ENCODE results near the gene ADAM15. TPM values are rescaled to one million over a fixed set of nuclear protein-coding genes. Genes with fewer than 3 reads are reported as not detected.

Gene ADAM15
- total and polyA plus RNA-seq, 2 of the 8 experiments (the other 6 are each of a cell fraction or from before 2014, with no cell fraction given) = 32.9 to 37.6 TPM

DNA sequence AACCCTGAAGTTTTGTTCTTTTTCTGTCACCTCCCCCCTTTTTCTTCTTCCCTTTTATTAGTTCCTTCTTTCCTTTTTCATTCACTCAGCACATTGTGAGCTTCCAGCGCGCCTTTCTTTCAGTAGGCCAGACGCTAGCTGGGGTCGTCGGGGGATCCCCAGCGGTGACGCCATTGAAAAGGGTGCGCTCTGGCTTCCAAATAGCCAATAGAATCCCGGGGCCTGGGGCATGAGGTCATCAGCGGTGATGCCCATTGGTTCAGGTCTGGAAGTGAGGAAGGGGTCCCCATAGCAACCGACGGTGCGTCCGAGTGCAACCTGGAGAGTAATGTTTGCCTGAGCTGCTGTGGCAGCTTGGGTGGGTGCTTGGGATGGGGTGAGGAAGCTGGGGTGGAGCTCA, 20.6 kb downstream of the ADAM15 start:
- H4K5ac ChIP-seq (ENCODE audit: insufficient read length, low read depth, low read length) = no peak overlapping the region
- H4K20me1 ChIP-seq (replicated peaks in 1 of 2; ENCODE audit: control insufficient read depth in 1 of 2, insufficient read depth in 2 of 2, low read length in 2 of 2) = peaks cover 9 to 13% of the 10 kb centered on the region in 2 experiments
- no peak overlapping the region for H2BK15ac ChIP-seq (ENCODE audit: low read length)
- H3K27ac ChIP-seq (ENCODE audit: low read depth, low read length) = no peak overlapping the region
- no peak overlapping the region for H2BK120ac ChIP-seq (replicated peaks; ENCODE audit: low read depth, low read length)
- H3K36me3 ChIP-seq (ENCODE audit: control insufficient read depth in 2 of 4, insufficient read depth in 4 of 4, low read length in 3 of 4) = peaks cover 0 to 12% (median 3%) of the 10 kb centered on the region in 4 experiments; a peak in 4 of 8 replicates
- no peaks in the 10 kb centered on the region for H3K79me1 ChIP-seq (ENCODE audit: low read depth, low read length)
- H3K23ac ChIP-seq (ENCODE audit: insufficient read length) = no peak overlapping the region
- H3K14ac ChIP-seq (ENCODE audit: insufficient read length) = no peak overlapping the region
- H2BK20ac ChIP-seq (ENCODE audit: low read length) = no peak overlapping the region
- DNase-seq (ENCODE audit: low read depth in 1 of 2, low spot score in 2 of 2) (peak in 1 of 2 experiments; percentile 91), FAIRE-seq (peak; percentile 24)
- H3K4me2 ChIP-seq (ENCODE audit: insufficient read depth in 1 of 2, low read depth in 2 of 2, low read length in 2 of 2) = peak overlapping the region; percentile 97 to 99
- no peak overlapping the region for H3K56ac ChIP-seq (replicated peaks; ENCODE audit: insufficient read length, low read depth, low read length)
- peaks cover 11% of the 10 kb centered on the region for H3K23me2 ChIP-seq (ENCODE audit: low read depth, low read length)
- 6% methylated on average over 14 of the region's 14 CpGs; no CpG with 5 or more reads in 1 of the 2 experiments for WGBS, 2 experiments (ENCODE audit: extremely low coverage in 1 of 2, insufficient coverage in 1 of 2, insufficient read length in 1 of 2, insufficient replicate concordance in 2 of 2, low coverage in 1 of 2, low lambda C conversion rate in 2 of 2, missing lambda C conversion rate in 1 of 2)
- ChIA-PET CTCF (ENCODE audit: partially characterized antibody) (interaction anchor here (0.7 to 33.9 kb wide), 7 partner anchors 8 to 96 kb away, joined by 3 to 907 read pairs (median 9); partner anchors contain the start of genes ADAM15, EFNA1, EFNA3 and EFNA4), POLR2A (ENCODE audit: partially characterized antibody) (interaction anchor here (1.0 to 3.2 kb wide), 6 partner anchors 8 to 123 kb away, joined by 3 to 21 read pairs (median 7); partner anchors contain the start of gene EFNA4)
- no peak overlapping the region for H2BK5ac ChIP-seq (ENCODE audit: low read depth, low read length)
- H4K91ac ChIP-seq (replicated peaks; ENCODE audit: insufficient read length, low read length) = no peak overlapping the region
- H3K27me3 ChIP-seq (replicated peaks in 1 of 4; ENCODE audit: control insufficient read depth in 3 of 4, extremely low read depth in 1 of 4, insufficient read depth in 3 of 4, low read length in 3 of 4) = peaks cover 0 to 7% (median 1%) of the 10 kb centered on the region in 4 experiments; a peak in 3 of 7 replicates
- no peak overlapping the region for H3K18ac ChIP-seq (ENCODE audit: extremely low read depth, low read length)
- no peak overlapping the region for H2AFZ ChIP-seq (ENCODE audit: low read length)
- H3K4me3 ChIP-seq (ENCODE audit: extremely low read depth in 1 of 4, insufficient read depth in 2 of 4, low read depth in 3 of 4, low read length in 4 of 4) = peak overlapping the region in 2 of 4 experiments; percentile 60 to 64; a peak in 4 of 8 replicates
- H3K9ac ChIP-seq (replicated peaks in 1 of 4; ENCODE audit: extremely low read depth in 1 of 4, low read depth in 3 of 4, low read length in 3 of 4) = 0 out of 7 replicates have a peak overlapping the region, but pooled peaks of 1 of the 4 experiments have one; percentile 33
- no peaks in the 10 kb centered on the region for H3K79me2 ChIP-seq (ENCODE audit: control insufficient read depth in 1 of 2, insufficient read depth in 2 of 2, low read length in 2 of 2)
- peaks cover 4 to 30% (median 21%) of the 10 kb centered on the region in 4 experiments for H3K4me1 ChIP-seq (replicated peaks in 1 of 4; ENCODE audit: control insufficient read depth in 3 of 4, insufficient read depth in 4 of 4, low read length in 3 of 4)
- no peak overlapping the region for H3K4ac ChIP-seq (replicated peaks; ENCODE audit: insufficient read length, low read depth, low read length)
- no peaks in the 10 kb centered on the region for H3K9me3 ChIP-seq (ENCODE audit: insufficient read depth in 2 of 2, low read depth in 1 of 2, low read length in 1 of 2)
- no peak overlapping the region for H2AK5ac ChIP-seq (ENCODE audit: low read depth, low read length)
- H2BK12ac ChIP-seq (ENCODE audit: low read depth, low read length) = no peak overlapping the region
- H4K8ac ChIP-seq (ENCODE audit: extremely low read depth, insufficient read depth, low read length) = no peak overlapping the region
- TF ChIP-seq SIN3A (conservative IDR thresholded peaks at IDR 0.05 in 1 of 2, IDR thresholded peaks at IDR 0.05 in 1 of 2; ENCODE audit: low read depth in 1 of 2, low read length in 2 of 2) = peak in 1 of 2 experiments; percentile 78; a peak in 2 of 4 replicates
- peak; percentile 71 for TF ChIP-seq SP1 (IDR thresholded peaks at IDR 0.05; ENCODE audit: low read depth, low read length)
- TF ChIP-seq JUND (IDR thresholded peaks at IDR 0.05; ENCODE audit: low read length) = peak; percentile 93
- TF ChIP-seq RAD21 (IDR thresholded peaks at IDR 0.05 in 1 of 2, conservative IDR thresholded peaks at IDR 0.05 in 1 of 2; ENCODE audit: low read depth in 2 of 2, low read length in 2 of 2) = no peak
- peak; percentile 40; the same call in 1 of the 2 replicates for TF ChIP-seq YY1 (IDR thresholded peaks at IDR 0.05; ENCODE audit: low read depth, low read length)
- no peak for TF ChIP-seq POU5F1 (IDR thresholded peaks at IDR 0.05; ENCODE audit: low read depth, low read length)
- no peak for TF ChIP-seq NANOG (IDR thresholded peaks at IDR 0.05; ENCODE audit: insufficient read depth, low read depth, low read length, poor library complexity, severe bottlenecking)
- TF ChIP-seq, protein P1, sequence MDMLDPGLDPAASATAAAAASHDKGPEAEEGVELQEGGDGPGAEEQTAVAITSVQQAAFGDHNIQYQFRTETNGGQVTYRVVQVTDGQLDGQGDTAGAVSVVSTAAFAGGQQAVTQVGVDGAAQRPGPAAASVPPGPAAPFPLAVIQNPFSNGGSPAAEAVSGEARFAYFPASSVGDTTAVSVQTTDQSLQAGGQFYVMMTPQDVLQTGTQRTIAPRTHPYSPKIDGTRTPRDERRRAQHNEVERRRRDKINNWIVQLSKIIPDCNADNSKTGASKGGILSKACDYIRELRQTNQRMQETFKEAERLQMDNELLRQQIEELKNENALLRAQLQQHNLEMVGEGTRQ (IDR thresholded peaks at IDR 0.05; ENCODE audit: low read length) = no peak; the same call in 1 of the 2 replicates
- TF ChIP-seq CREB1 (IDR thresholded peaks at IDR 0.05) = peak; percentile 82
- no peak for TF ChIP-seq RBBP5 (IDR thresholded peaks at IDR 0.05; ENCODE audit: borderline replicate concordance, low read depth, low read length)
- peak; percentile 27; the same call in 1 of the 2 replicates for TF ChIP-seq CHD2 (IDR thresholded peaks at IDR 0.05; ENCODE audit: low read length)

Data from H1 (cell line).